Tongue (tissue), 2 donors: ENCODE measurements around the gene RPL13. TPM values are rescaled to one million over a fixed set of nuclear protein-coding genes. Genes with fewer than 3 reads are reported as not detected.
"Not testable (repeated sequence)": the region's sequence is repeated elsewhere in the genome, so short reads cannot be mapped to it uniquely, and the experiment has no call there.

Experiments
- DNase-seq: peaks from one replicate; pipeline ENCODE4 v3.0.0-alpha.2; 2015
- total RNA-seq: library from RNA; depleted of rRNA; stranded (reverse); fragments of >200 nt; gene quantifications from one replicate; pipeline ENCODE4 v1.2.3, GENCODE V29; 2014

RPL13 gene
- total RNA-seq, 1 donor from 2014 or later: 2,228 TPM

DNA sequence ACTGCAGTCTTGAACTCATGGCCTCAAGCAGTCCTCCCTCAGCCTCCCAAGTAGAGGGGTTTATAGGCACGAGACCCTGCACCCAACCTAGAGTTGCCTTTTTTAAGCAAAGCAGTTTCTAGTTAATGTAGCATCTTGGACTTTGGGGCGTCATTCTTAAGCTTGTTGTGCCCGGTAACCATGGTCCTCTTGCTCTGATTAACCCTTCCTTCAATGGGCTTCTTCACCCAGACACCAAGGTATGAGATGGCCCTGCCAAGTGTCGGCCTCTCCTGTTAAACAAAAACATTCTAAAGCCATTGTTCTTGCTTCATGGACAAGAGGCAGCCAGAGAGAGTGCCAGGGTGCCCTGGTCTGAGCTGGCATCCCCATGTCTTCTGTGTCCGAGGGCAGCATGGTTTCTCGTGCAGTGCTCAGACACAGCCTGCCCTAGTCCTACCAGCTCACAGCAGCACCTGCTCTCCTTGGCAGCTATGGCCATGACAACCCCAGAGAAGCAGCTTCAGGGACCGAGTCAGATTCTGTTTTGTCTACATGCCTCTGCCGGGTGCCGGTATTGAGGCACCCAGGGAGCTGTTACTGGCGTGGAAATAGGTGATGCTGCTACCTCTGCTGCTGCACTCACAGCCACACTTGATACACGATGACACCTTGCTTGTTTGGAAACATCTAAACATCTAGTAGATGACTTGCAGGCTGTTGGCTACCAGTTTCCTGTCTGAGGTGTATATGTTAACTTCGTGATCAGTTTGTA is 3.3 kb downstream of the RPL13 start:
- no peak for DNase-seq

GRCh38 chr16:89564476-89565255 is 4.2 kb downstream of the RPL13 start:
- DNase-seq: no peak

DNA sequence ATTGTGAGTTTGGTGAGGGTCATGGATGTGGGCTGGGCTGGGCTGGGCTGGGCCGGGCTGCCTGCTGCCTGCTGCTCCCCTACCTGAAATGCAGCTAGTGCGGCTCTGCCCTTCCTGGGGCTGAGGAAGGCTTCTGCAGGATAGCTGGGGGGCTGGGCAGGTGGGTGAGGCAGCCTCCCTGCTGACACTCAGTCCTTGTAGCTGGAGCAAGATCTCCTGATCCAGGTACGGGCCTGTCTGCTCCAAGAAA is 4.7 kb downstream of the RPL13 start:
- no peak for DNase-seq

DNA sequence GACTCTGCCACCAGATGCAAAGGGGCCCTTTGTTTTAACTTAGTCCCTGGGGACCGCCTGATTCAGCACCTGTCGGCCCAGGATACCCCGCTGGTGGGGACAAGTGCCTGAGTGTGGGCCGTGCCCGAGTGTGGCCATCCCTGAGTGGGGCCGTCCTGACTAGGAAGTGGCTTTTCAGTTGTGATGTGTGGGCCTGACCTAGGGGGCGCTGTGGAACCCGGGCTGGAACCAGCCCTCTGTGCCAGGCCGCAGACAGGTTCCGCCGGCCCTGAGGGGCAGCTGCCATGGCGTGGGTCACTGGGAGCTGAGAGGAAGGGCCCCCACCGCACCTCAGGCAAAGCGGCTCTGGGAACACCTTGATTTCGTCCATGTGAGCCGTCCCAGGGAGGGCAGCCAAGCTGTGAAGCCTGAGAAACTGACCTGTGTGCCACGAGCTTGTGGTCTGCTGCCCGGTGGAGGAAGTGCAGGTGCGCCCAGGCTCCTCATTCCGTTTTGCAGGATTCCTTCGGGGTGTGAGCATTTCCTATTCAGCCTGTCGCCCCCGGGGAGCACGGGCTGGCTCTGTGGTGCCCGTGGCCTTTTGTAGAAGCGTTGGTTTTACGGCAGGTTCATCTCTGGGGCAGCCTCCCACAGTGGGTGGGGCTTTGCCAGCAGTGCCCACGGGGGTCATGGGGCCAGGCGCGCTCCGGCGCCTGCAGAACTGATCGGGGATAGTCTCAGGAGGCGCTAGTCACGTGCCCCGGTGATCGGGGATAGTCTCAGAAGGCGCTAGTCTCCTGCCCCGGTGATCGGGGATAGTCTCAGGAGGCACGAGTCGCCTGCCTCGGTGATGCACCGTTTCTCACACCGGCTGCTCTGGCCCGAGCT is 5.3 kb downstream of the RPL13 start:
- DNase-seq: peak; percentile 46

DNA sequence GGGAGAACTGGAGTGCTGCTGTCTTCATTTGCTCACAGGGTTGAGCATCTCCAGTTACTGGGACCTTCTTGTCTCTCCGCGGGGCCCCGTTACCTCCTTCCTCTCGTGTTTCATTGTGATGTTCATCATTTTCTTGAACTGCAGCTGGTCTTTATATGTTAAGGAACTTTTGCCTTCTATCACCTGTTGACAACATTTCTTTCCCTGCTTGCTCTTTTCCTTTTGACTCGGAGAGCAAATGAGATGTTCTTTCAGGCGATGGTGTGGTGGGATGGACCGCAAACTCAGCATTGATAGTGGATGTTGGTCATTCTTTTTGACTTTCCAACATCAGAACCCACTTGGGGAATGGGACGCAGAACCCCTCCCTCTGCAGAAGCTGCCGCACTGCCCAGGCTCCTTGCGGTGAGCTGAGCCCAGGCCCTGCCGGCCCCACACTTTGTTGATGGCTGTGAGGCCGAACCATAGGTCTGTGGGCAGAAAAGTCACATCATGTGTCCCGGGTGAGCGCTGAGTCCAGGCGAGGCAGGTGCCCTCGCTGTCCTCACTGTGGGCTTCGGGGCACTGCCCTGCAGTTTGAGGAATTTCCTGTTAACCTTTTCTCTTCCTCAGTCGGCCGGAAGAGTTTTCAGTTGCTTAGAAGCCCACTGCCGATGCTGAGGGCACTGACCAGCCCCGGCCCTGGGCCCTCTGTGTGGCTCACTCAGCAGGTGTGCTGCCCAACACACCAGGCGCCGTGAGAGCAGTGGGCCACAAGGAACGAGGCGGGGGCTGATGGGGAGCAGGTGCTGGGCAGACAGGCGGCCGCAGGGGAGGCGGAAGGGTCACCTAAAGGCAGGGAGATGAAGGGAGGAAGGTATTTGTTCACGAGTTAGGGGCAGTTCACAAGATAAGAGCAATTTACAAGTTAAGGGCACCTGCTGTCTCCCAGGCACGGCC is 7.4 kb downstream of the RPL13 start:
- no peak for DNase-seq

DNA sequence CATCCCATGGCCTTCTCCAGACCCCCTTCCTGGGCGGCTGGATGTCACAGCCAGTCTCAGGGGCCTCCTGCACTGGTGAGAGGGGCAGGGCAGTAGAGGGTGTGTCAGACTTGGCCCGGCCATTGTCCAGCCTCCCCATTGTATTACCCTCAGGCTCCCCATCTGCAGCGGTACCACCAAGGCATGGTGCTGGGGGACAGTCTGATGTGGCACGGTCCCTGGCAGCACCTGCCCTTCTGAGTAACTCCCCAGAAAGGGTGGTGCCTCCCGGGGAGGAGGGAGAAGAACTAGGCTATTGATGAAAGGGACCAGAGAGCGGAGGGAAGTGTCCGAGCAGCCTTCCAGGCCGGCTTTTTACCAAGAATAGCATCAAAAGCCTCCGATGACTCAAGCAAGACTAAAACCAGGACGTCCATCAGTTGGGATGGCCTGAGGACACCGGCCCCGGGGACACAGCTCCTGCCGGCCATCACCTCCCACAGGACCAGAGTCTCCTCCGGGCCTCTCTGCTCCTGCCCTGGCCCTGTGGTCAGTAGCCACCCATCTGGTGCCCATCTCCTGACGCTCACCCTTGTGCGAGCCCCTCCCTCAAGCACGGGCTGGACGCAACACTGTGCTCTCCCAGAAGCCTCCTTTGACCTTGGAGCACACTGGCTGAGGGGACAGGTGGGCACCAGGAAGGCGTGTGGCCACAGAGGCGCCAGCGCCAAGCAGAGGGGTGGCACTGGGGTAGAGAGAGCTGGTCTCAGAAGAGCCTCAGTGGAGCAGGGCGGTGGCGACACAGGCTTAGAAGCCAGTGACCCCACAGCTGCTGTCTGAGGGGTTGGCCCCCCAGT is 9.2 kb downstream of the RPL13 start:
- DNase-seq: no peak

DNA sequence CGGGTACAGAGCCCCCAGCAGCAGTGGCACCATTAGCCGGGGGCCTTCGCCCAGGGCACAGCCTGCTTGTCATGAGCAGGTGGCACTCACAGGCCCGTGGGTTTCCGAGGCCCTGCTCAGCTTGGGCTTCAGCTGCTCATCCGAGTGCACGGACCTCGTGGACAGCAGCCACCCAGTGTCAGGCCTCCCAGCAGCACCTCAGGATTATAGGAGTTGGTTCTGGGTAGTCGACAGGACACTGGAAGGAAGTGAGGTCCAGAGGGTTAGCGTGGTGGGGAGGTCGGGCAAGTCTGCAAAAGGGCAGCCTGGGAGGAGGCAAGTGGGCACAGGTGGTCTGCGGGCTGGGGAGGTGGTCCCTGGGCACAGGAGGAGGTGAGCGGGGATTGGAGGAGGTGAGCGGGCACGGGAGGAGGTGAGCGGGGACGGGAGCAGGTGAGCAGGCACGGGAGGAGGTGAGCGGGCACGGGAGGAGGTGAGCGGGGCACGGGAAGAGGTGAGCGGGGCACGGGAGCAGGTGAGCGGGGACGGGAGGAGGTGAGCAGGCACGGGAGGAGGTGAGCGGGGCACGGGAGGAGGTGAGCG is 10.0 kb downstream of the RPL13 start:
- no peak for DNase-seq

- DNase-seq: not testable (repeated sequence)
These were observed 10.6 kb downstream of the RPL13 start for GRCh38 chr16:89570983-89571598.

GRCh38 chr16:89571636-89572035 is 11.2 kb downstream of the RPL13 start:
- DNase-seq: no peak

DNA sequence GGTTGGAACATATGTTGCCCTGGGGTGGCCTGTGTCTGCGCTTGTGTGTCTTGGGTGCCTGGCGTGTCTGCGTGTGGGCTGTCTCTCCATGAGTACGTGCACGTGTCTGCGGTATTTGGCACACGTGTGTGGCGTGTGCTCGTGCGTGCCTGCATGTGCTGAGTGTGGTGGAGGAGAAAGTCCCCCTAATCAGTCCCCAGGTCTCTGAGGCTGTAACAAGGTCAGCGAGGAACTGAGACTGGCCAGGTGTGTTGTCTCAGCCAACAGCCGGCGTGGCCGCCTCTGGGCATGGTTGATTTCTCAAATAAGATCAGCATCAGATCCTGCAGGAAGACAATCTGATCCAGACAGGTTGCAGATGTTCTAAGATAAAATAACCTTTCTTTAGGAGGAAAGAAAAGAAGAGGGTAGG is 11.6 kb downstream of the RPL13 start:
- no peak for DNase-seq

DNA sequence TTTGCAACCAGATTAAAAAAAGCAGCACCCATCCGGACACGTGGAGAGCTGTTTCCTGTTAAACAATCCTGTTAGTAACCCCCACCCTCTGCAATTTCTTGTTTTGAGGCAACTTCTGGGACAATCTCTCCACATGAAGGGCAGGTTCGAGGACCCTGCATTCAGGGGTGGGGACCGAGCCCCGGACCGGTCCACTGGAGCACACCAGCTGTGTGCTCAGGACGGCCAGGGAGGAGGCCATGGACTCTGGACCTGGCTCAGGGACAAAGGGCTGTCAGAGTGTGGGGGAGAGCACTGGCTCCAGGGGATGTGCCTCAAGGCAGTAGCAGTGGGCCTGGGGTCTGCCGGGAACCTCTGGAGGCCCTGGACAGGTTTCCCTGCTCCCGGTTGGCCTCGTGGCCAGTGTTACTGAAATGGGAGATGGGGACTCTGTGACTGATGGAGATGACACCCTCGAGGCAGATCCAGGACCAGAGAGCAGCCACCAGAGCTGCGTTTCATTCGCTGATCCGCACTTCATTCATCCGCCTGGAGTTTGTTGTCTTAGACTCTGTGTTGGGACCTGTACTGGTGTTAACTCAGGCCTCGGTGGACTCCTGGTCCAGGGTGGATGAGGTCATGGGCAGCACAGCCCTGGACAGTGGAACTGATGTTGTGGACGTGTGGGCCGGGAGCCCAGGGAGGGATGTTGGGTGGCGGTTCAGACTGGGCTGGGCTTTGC is 12.2 kb downstream of the RPL13 start:
- DNase-seq: no peak

DNA sequence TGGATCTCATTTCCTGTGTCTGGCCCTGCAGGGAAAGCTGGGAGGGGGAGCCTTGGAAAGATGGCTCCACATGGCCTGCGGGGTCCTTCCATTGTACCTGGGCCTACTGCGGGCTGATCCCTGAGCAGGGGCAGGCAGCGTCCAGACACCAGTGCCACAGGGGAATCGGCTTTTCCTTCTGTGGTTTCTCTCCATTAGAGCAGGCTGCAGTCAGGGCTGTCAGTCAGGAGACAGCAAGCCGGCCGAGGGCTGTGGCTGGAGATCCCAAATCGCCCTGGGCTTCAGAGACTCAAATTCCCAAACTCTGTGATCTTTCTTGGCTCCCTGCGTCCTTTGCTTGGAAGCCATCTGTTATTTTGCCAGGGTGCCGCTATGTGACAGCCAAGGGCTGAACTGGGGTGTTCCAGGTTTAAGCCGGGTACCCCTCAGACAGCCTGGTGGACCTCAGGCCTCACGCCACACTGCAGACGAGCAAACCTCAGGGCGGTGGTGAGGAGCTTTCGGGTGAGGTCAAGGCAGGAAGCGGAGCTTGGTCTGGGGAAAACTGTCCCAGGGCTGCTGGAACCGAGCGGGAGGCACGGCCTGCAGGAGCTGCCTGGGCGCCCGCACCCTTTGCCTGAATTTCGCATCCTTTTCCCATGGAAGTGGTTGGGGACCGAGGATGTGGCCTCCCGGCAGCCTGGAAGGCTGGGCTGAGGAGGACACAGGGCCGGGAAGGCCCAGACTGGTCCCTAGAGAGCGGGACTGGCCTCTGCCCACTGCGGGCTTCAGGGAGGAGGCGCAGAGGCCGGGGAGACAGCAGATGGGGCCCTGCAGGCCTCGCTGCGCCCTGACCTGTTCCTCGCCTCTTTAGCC is 13.6 kb downstream of the RPL13 start:
- no peak for DNase-seq

GRCh38 chr16:89574681-89575246 is 14.3 kb downstream of the RPL13 start:
- DNase-seq: no peak

DNA sequence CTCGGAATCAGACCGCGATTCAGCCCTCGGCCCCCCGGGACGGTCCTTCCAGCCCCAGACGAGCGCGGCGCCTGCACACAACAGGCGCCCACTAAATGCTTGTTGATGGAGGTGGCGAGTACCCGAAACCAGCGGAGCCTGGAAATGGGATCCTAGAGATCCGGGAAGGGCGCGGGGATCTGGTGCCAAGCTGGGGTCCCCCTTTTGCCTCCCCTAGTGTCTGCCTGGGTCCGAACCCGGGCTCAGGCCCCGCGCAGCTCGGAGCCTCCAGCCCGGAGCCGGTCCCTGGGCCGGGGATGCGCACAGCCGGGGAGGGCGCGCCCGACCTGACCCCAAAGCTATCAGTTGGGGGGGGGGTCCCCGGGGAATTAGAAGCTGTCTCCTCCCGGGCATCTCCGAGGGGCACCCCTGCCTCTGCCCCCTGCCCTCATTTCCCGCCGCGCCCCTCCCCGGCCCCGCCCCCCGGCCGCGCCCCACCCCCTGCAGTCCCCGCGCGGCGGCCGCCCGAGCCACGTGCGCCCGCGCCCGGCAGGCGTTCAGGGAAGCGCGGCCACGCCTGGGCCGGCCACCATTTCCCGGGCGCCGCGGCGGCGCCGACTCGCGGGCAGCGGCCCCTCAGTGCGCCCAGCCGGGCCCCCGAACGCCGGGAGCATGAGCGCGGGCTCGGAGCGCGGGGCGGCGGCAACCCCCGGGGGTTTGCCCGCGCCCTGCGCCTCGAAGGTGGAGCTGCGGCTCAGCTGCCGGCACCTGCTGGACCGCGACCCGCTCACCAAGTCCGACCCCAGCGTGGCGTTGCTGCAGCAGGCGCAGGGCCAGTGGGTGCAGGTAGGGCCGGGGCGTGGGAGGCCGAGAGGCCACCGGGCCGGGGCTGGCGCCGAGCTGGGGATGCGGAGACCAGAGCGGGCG is 15.0 kb downstream of the RPL13 start, which contains the start of gene CPNE7:
Gene CPNE7, plus strand, starts transcription at position 512 of the 906 bp plus-strand sequence. Its CDS starts 140 bp downstream, at position 652.
- no peak for DNase-seq

DNA sequence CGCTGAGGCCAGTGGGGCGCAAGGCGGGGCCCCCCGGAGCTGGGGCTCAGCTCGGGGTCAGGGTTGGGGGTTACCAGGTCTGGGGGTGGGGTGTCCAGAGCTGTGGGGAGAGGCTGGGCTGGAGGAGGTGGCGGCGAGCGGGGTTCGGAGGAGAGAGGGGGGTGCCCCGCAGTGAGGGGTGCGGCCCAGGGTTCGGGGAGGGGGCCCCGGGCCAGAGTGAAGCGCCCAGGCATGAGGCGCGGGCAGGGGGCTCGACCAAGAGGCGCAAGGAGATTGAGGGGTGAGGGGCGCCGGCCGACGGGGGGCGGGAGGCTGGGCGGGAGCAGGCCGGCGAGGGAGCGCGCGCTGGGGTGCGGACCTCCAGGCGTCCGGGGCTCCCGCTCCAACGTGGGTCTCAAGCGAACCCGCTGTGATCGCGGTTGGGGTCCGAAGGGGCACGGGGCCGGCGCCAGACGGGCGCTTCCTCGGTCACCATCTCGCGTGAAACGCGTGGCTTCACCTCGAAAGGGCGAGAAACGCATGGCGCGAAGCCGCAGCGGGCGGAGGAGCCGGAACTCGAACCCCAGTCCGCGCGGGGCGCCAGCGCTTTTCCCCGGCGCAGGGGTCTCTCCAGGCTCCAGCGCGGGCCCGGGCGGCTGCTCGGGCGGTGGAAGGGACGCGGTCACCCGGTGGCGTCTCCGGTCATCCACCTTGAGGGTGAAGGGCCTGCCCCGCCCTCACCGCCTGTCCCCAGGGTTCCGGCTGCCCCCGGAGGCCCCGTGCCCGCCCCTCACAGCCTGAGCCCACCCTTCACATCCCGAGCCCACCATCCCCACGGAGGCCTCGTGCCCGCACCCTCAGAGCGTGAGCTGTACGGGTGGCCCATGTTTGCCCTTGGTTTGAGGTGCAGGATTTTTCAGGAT is 15.9 kb downstream of the RPL13 start:
- DNase-seq: no peak
